ENCODE data around the gene HYI.

DNA sequence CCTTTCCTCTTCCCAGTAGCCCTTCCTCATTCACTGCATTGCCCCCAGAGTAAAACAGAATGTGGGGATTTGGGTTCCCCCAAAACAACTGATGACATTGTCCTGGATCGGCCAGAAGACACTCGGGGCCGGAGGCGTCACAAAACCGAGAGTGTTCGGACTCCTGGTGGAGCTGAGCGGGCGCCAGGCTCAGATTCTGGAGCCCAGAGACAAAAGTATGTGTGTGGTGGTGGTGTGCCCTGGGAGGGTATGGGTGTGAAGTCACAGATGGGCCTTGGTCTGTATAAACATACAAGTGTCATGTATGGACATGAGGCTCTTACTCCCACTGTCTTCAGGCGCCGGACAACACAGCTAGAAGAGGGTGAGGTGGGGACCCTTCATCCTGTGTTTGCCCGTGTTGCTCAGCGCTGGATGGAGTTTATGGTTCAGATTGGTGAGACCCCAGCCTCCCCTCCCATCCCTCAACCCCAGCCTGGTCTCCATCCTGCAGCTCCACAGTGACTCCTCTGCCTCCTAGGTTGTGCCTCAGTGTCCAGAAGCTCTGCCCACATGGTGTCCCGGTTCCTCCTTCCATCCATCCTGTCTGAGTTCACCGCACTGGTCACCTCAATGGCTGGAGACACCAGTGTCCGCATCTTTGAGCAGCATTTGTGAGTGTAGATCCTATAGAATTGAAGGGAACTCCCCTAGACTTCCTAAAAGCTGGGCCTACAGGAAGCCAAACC, 12.4 kb downstream of the HYI start:
- TF ChIP-seq, protein P1, sequence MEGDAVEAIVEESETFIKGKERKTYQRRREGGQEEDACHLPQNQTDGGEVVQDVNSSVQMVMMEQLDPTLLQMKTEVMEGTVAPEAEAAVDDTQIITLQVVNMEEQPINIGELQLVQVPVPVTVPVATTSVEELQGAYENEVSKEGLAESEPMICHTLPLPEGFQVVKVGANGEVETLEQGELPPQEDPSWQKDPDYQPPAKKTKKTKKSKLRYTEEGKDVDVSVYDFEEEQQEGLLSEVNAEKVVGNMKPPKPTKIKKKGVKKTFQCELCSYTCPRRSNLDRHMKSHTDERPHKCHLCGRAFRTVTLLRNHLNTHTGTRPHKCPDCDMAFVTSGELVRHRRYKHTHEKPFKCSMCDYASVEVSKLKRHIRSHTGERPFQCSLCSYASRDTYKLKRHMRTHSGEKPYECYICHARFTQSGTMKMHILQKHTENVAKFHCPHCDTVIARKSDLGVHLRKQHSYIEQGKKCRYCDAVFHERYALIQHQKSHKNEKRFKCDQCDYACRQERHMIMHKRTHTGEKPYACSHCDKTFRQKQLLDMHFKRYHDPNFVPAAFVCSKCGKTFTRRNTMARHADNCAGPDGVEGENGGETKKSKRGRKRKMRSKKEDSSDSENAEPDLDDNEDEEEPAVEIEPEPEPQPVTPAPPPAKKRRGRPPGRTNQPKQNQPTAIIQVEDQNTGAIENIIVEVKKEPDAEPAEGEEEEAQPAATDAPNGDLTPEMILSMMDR (IDR thresholded peaks at IDR 0.05): no peak
- no peak for TF ChIP-seq POLR2AphosphoS5 (IDR thresholded peaks at IDR 0.05)

All from prostate gland (tissue), 2 donors.